HG03439 (cell line): Measurements from ENCODE around the gene RFX4.
A peak's percentile ranks its signal among the peaks of the same experiment; 100 is the strongest.
"Not testable (repeated sequence)": the region's sequence is repeated elsewhere in the genome, so short reads cannot be mapped to it uniquely, and the experiment has no call there.

Experiments
- ATAC-seq: cut with Tn5 transposase; IDR thresholded peaks from one replicate; pipeline ENCODE4 v1.9.1; 2021; ENCODE audit warnings: mild to moderate bottlenecking, moderate library complexity; ENCODE audit not compliant: unreplicated experiment

RFX4 gene

GRCh38 chr12:106724116-106724515 lies 141.3 kb downstream of the RFX4 start:
- ATAC-seq = no peak

- no peak for ATAC-seq
Measured at GRCh38 chr12:106724934-106725333, 142.1 kb downstream of the RFX4 start.

GRCh38 chr12:106726603-106727202 lies 143.9 kb downstream of the RFX4 start:
- ATAC-seq = not testable (repeated sequence)

GRCh38 chr12:106729611-106730010 lies 146.8 kb downstream of the RFX4 start:
- ATAC-seq = no peak

- ATAC-seq = no peak
Measured at GRCh38 chr12:106732890-106733289, 150.1 kb downstream of the RFX4 start.

- no peak for ATAC-seq
Measured at GRCh38 chr12:106733660-106734059, 150.9 kb downstream of the RFX4 start.

GRCh38 chr12:106736051-106736957 lies 153.5 kb downstream of the RFX4 start:
- no peak for ATAC-seq

GRCh38 chr12:106739318-106739717 lies 156.5 kb downstream of the RFX4 start:
- ATAC-seq = no peak

- no peak for ATAC-seq
Measured at GRCh38 chr12:106739815-106740530, 157.2 kb downstream of the RFX4 start.

- ATAC-seq = no peak
Measured at GRCh38 chr12:106740818-106741217, 158.0 kb downstream of the RFX4 start.

- no peak for ATAC-seq
Measured at GRCh38 chr12:106741247-106741646, 158.4 kb downstream of the RFX4 start.

- no peak for ATAC-seq
Measured at GRCh38 chr12:106743270-106743988, 160.6 kb downstream of the RFX4 start.

- ATAC-seq = no peak
Measured at GRCh38 chr12:106744600-106744999, 161.8 kb downstream of the RFX4 start.

GRCh38 chr12:106745181-106745745 lies 162.5 kb downstream of the RFX4 start:
- ATAC-seq = no peak

- ATAC-seq = no peak
Measured at GRCh38 chr12:106747973-106748436, 165.2 kb downstream of the RFX4 start.

GRCh38 chr12:106750524-106750923 lies 167.7 kb downstream of the RFX4 start:
- no peak for ATAC-seq

GRCh38 chr12:106753526-106753925 lies 170.7 kb downstream of the RFX4 start:
- peak; percentile 98 for ATAC-seq

- ATAC-seq = no peak
Measured at GRCh38 chr12:106754331-106754730, 171.5 kb downstream of the RFX4 start.

GRCh38 chr12:106757623-106758348 lies 175.0 kb downstream of the RFX4 start:
- no peak for ATAC-seq
